MG63 (cell line): Measurements from ENCODE around the gene ATL1. TPM values are rescaled to one million over a fixed set of nuclear protein-coding genes. Genes with fewer than 3 reads are reported as not detected.
"Not testable (repeated sequence)": the region's sequence is repeated elsewhere in the genome, so short reads cannot be mapped to it uniquely, and the experiment has no call there.

Experiments used
- DNase-seq: peaks from one replicate; pipeline ENCODE4 v3.0.0-alpha.2; 2020
- H3K27me3 ChIP-seq: fragments of 250-450 bp; sonication (Bioruptor Pico); 2 replicates; pipeline ENCODE4 v1.5.1; 2020; ENCODE audit warnings: mild to moderate bottlenecking, moderate library complexity
- H3K36me3 ChIP-seq: fragments of 250-450 bp; sonication (Bioruptor Pico); 2 replicates; pipeline ENCODE4 v1.5.1; 2020; ENCODE audit warnings: mild to moderate bottlenecking, moderate library complexity
- H3K4me3 ChIP-seq: fragments of 250-450 bp; sonication (Bioruptor Pico); 2 replicates; pipeline ENCODE4 v1.5.1; 2020; ENCODE audit warnings: mild to moderate bottlenecking, moderate library complexity
- H3K9me3 ChIP-seq: fragments of 250-450 bp; sonication (Bioruptor Pico); 2 replicates; pipeline ENCODE4 v1.5.1; 2020; ENCODE audit warnings: mild to moderate bottlenecking, moderate library complexity
- total RNA-seq: library from RNA; depleted of rRNA; stranded (reverse); fragments of >200 nt; shearing (Covaris generic); gene quantifications from 2 replicates; pipeline ENCODE4 v1.2.3, GENCODE V29; 2014; ENCODE audit warnings: low replicate concordance

ATL1 gene
- total RNA-seq, 1 experiment from 2014 or later, result not detected

DNA sequence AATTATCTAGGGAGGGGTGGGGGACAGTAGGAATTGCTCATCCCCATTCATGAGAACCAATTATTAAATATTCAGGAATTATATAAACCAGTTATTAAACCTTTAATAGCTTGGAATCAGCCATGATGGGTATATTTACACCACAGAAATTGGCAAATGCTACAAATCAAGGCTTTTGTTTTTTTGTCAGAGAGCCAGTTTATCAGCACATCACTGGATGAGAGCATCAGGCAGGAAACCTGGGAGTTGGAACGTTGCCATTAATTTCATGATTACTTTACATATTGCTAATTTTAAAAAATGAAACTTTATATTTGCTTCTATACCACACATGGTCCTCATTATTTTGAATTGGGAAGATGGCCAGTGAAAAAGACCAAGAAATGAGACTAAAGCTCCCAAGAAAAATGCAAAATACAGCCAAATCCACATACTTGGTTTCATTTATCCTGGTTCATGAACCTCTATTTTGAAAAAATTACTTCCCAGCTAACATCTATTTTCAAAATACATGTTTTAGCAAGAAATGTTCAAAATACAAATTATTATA is 48.4 kb downstream of the ATL1 start:
- no peak for DNase-seq
- H3K4me3 ChIP-seq, result no peak overlapping the region
- H3K36me3 ChIP-seq, result no peaks in the 10 kb centered on the region
- no peaks in the 10 kb centered on the region for H3K27me3 ChIP-seq
- no peaks in the 10 kb centered on the region for H3K9me3 ChIP-seq

DNA sequence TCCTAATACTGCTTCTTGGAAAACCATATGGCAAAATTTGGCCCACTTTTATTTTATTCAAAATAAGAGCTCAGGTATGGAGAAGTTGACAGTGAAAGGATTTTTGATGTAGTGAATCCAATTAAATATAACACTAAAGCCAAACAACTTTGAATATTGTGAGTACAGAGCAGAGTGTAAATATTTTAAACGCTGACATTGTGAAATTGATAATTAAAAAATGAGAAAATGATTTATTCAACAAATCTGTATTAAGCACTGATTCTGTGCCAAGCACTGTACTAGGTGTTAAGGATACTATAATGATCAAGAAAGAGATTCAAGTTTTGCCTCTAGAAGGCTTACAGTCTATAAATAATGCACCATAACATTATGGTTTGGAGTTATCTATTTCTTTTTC is 50.5 kb downstream of the ATL1 start:
- Histone ChIP-seq H3K9me3 (no peaks in the 10 kb centered on the region), H3K27me3 (no peaks in the 10 kb centered on the region), H3K36me3 (no peaks in the 10 kb centered on the region), H3K4me3 (no peak overlapping the region)
- no peak for DNase-seq

DNA sequence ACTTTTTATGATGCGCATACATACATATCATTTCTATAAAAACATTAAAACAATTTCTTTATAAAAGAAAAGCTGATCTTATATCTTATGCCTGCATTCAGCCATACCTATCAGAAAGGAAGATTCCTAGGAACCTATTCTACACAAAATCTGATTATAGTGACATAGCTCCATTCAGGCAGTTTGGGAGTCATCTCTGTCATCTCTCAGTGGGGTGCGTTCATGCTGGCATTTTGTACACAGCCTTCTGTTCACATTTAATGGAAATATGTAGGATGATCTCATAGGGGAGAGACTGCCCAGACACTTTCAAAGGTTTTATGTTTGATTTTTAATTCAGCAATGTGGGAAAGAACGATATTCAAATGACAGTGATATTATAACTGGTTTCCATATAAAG is 52.9 kb downstream of the ATL1 start:
- H3K27me3 ChIP-seq, result no peaks in the 10 kb centered on the region
- no peak for DNase-seq
- no peak overlapping the region for H3K4me3 ChIP-seq

DNA sequence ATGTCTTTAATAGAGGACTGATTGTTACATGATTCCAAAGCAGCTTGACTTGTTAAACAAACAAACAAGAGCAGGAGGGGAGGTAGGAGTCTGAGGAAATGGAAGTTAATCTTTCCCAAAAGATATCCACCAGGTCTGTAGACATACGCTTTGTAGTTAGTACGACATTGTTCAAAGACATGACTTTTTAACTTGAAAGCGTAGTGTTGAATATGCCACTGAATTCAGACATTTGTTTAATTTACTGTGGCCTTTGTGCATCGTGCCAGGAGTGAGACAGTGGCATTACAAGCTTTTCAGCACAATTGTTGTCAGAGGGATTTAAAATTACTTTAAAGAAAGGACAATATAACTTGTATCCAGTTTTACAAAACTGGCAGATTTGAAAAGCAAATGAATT is 55.1 kb downstream of the ATL1 start:
- H3K27me3 ChIP-seq, result no peaks in the 10 kb centered on the region
- no peaks in the 10 kb centered on the region for H3K36me3 ChIP-seq
- H3K9me3 ChIP-seq, result no peaks in the 10 kb centered on the region
- H3K4me3 ChIP-seq, result no peak overlapping the region
- DNase-seq, result no peak

More for the DNA sequence above, 52.9 kb downstream of the ATL1 start:
- Histone ChIP-seq H3K9me3 (no peaks in the 10 kb centered on the region), H3K36me3 (no peaks in the 10 kb centered on the region)

DNA sequence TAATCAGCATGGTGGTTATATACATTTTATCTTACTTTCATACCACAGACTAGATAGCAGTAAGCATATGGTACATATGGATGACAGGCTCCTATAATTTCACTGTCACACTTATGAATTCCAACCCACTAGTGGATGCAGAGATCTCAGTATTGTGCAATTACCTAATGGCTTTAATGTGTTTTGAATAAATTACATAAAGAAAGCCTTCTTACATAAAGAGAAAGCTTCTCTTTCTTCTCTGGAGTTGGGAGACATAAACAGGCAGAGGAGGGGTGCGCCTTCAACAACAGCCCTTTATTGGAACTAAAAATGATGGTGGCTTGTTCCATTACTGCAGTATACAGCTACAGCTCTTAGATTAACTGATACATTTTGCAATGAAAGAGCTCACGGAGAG is 55.6 kb downstream of the ATL1 start:
- Histone ChIP-seq H3K27me3 (no peaks in the 10 kb centered on the region), H3K4me3 (no peak overlapping the region), H3K9me3 (no peaks in the 10 kb centered on the region), H3K36me3 (no peaks in the 10 kb centered on the region)
- DNase-seq, result no peak

DNA sequence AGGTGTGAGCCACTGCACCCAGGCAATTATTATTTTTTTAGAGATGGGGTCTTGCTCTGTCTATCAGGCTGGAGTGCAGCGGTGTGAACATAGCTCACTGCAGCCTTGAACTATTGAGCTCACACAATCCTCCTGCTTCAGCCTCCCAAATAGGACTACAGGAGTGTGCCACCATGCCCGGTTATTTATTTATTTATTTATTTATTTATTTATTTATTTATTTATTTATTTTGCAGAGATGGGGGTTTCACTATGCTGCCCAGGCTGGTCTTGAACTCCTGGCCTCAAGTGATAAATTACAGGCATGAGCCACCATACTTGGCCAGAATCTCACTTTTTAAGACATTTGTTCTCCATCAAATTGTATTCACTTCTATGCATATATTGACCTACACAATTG is 56.3 kb downstream of the ATL1 start:
- Histone ChIP-seq H3K27me3 (no peaks in the 10 kb centered on the region), H3K9me3 (no peaks in the 10 kb centered on the region), H3K36me3 (no peaks in the 10 kb centered on the region), H3K4me3 (no peak overlapping the region)
- no peak for DNase-seq

DNA sequence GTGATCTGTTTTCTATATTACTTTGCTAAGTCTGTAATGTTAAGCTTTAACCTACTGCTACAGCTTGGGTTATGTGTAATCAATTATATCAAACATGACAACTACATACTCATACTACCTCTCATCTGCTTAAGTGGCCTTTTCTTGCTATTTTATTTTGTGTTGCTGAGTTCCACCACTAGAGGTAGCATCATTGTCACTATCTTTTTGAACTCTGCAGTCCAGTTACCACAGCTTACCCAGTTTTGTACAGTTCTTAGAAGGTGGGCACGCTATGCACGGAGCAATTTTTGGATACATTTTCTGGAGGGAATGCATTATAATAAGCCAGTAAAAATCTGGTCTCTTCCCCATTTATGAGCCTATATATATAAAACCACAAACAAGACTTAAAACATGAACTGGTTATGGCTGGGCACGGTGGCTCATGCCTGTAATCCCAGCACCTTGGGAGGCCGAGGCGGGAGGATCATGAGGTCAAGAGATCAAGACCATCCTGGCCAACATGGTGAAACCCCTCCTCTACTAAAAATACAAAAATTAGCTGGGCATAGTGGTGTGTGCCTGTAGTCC is 59.7 kb downstream of the ATL1 start:
- H3K27me3 ChIP-seq, result no peaks in the 10 kb centered on the region
- H3K4me3 ChIP-seq, result no peak overlapping the region
- H3K36me3 ChIP-seq, result no peaks in the 10 kb centered on the region
- no peak for DNase-seq
- no peaks in the 10 kb centered on the region for H3K9me3 ChIP-seq

DNA sequence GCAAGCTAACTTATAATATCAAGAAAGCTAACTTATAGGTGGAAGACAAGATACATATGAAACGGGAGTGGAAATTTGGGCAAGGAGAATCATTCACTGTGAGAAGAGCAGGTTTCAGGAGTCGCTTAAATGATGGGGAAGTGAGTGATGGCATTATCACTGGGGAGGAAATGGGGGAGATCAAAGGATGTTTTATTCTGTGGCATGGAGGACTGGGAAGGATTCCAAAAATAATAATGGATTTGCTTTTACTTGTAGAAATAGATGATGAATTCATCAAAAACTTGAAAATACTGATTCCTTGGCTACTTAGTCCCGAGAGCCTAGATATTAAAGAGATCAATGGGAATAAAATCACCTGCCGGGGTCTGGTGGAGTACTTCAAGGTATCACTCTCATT is 60.4 kb downstream of the ATL1 start:
- no peaks in the 10 kb centered on the region for H3K9me3 ChIP-seq
- DNase-seq, result no peak
- no peaks in the 10 kb centered on the region for H3K36me3 ChIP-seq
- no peak overlapping the region for H3K4me3 ChIP-seq
- no peaks in the 10 kb centered on the region for H3K27me3 ChIP-seq

DNA sequence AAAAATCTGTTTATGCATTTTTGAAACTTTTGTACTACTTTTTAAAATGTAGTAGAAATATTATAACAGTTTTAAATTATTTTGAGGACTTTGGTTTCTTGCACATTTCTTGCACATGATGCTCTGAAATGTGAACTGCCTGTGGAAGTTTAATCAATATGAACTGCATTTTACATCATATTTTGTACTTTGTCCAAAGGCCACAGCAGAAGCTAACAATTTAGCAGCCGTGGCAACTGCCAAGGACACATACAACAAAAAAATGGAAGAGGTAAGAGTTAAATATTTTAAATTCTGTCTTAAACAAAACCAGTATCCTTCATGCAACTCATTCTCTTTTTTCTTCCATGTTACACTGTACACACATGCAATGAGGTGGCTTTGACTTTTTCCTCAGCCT is 63.0 kb downstream of the ATL1 start:
- Histone ChIP-seq H3K27me3 (no peaks in the 10 kb centered on the region), H3K36me3 (no peaks in the 10 kb centered on the region), H3K9me3 (no peaks in the 10 kb centered on the region), H3K4me3 (no peak overlapping the region)
- no peak for DNase-seq

DNA sequence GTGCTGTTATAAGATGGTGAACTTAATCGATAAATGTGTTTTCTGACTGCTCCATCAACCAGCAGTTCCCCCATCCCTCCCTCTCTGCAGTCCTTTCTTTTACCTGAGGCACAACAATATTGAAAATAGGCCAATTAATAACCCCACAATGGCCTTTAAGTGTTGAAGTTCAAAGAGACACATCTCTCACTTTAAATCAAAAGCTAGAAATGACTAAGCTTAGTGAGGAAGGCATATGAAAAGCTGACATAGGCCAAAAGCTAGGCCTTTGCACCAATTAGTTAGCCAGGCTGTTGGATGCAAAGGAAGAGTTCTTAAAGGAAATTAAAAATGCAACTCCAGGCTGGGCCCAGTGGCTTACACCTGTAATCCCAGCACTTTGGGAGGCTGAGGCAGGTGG is 64.5 kb downstream of the ATL1 start:
- no peaks in the 10 kb centered on the region for H3K27me3 ChIP-seq
- no peak overlapping the region for H3K4me3 ChIP-seq
- no peaks in the 10 kb centered on the region for H3K36me3 ChIP-seq
- no peak for DNase-seq
- H3K9me3 ChIP-seq, result no peaks in the 10 kb centered on the region

DNA sequence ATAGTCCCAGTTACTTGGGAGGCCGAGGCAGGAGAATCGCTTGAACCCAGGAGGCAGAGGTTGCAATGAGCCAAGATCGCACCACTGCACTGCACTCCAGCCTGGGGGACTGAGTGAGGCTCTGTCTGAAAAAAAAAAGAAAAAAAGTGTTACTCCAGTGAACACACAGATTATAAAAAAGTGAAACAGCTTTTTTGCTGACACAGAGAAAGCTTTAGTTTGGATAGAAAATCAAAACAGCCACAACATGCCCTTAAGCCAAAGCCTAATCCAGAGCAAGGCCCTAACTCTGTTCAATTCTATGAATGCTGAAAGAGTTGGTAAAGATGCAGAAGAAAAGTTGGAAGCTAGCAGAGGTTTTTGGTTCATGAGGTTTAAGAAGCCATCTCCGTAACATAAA is 65.0 kb downstream of the ATL1 start:
- not testable (repeated sequence) for H3K4me3 ChIP-seq, DNase-seq, H3K27me3 ChIP-seq, H3K9me3 ChIP-seq, H3K36me3 ChIP-seq

DNA sequence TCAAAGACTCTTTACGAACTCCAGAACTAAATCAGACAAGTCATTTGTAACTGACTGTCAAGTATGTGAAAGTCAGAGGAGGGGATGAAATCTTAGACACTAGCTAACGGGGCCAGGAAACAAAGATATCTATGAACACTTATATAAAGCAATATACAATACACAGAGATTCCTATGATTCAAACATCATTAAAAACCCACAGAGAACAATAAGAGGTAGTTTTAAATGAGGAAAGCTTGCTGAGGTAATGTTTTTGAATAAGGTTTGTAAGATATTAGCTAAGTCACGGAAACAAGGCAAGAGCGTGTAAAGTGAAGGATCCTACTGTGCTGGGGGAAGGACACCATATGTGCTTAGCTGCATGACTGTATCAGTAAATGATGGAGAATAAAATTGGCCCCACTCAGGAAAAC is 71.5 kb downstream of the ATL1 start:
- H3K4me3 ChIP-seq, result no peak overlapping the region
- no peaks in the 10 kb centered on the region for H3K9me3 ChIP-seq
- no peak for DNase-seq
- no peaks in the 10 kb centered on the region for H3K27me3 ChIP-seq
- H3K36me3 ChIP-seq, result no peaks in the 10 kb centered on the region

DNA sequence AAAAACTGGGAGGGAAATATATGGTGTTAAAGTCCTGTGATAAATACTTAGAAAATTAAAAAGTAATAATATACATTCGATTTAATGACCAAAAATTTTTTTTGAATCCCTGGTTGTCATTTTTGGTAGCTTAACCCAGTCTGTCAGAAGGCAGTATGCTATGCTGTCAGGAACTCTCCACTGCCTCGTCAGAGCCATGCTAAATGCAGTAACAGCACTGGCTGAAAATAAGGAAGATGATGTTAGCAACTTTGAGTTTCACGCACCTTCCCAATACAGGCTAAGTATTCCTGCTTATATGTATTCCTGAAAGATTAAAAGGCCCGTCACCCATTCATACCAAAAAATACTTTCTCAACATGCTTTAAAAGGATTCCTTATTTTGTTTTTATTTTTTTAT is 74.0 kb downstream of the ATL1 start:
- Histone ChIP-seq H3K4me3 (no peak overlapping the region), H3K27me3 (no peaks in the 10 kb centered on the region), H3K9me3 (no peaks in the 10 kb centered on the region), H3K36me3 (no peaks in the 10 kb centered on the region)
- DNase-seq, result no peak

DNA sequence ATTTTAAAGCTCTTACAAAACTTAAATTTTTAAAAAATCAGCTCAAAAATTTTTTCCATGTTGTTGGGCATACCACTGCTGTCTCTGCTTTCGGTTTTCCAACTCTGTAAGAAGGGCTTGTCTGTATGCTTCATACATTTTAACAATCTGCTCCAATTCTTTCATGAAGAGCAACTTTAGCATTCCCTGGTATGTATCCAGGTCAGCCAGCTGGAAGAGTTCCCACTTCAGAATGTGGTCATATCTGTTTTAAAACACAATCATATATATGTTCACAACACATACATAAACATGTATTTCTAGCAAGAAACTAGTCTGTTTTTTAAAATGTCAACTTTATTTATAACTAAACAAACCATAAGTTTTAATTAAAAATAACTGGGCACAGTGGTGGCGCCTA is 75.2 kb downstream of the ATL1 start:
- DNase-seq, result no peak

DNA sequence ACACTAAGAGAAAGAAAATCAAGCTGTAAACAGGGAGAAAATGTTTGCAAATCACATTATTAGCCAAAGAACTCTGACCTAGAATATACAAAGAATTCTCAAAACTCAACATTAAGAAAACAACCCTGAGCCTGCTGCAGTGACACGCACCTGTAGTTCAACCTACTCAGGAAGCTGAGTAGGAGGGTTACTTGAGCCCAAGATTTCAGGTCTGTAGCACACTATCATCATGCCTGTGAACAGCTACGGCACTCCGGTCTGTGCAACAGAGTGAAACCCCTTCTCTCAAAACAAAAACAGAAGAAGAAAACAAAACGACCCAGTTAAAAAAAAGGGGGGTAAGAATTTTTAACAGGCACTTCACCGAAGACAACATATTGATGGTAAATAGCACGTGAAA is 87.3 kb downstream of the ATL1 start:
- Histone ChIP-seq H3K27me3 (no peaks in the 10 kb centered on the region), H3K4me3 (no peak overlapping the region), H3K9me3 (no peaks in the 10 kb centered on the region), H3K36me3 (peaks cover 3% of the 10 kb centered on the region; the same call in 1 of the 2 replicates)
- DNase-seq, result no peak

More for the DNA sequence above, 75.2 kb downstream of the ATL1 start:
- no peak overlapping the region for H3K4me3 ChIP-seq
- no peaks in the 10 kb centered on the region for H3K9me3 ChIP-seq
- no peaks in the 10 kb centered on the region for H3K27me3 ChIP-seq
- H3K36me3 ChIP-seq, result no peaks in the 10 kb centered on the region

DNA sequence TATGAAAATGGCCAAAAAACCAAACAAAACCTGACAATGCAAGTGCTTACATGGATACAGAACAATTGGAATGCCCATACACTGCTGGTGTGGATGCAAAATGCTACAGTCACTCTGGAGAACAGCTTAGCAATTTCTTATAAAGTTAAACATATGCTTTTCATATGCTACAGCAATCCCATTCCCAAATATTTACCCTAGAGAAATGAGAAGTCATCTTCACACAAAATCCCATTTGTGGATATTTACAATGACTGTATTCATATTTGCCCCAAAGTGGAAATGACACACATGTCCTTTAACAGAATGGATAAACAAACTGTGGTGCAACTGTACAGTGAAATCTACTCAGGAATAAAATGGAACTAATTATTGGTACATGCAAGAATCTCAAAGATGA is 87.8 kb downstream of the ATL1 start:
- Histone ChIP-seq H3K4me3 (no peak overlapping the region), H3K36me3 (peaks cover 3% of the 10 kb centered on the region; the same call in 1 of the 2 replicates), H3K27me3 (no peaks in the 10 kb centered on the region), H3K9me3 (no peaks in the 10 kb centered on the region)
- DNase-seq, result no peak

DNA sequence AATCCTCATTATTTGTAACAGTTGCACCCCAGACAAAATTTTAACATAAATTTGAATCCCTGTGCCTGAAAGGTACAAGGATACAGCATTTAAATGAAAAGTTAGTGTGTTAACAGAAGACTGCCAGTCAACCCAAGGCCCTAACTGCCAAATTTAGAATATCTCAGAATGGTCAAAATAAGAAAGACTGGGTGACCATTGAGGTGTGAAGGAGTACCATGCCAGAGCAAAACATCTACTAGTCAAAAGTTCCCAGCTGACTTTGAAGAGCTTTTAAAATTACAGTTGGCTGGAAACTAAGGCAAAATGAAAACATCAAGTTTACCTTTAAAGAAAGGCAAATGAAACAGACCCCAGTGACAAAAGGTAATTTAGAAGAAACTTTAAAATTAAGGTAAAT is 89.7 kb downstream of the ATL1 start:
- Histone ChIP-seq H3K27me3 (no peaks in the 10 kb centered on the region), H3K36me3 (no peaks in the 10 kb centered on the region), H3K4me3 (no peak overlapping the region), H3K9me3 (no peaks in the 10 kb centered on the region)
- DNase-seq, result no peak

DNA sequence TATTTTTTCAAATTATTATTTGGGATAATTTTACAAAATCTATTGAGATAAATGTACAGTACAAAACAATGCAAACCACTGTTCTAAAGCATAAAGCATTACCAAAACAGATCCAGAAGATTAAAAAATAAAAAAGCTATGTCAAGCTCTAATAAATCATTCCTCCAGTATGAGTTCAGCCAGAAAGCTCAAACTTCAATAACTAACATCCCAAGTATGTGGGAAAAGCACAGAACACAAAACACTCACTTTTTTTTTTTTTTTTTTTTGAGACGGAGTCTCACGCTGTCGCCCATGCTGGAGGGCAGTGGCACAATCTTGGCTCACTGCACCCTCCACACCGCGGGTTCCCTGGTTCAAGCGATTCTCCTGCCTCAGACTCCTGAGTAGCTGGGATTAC is 96.8 kb downstream of the ATL1 start:
- no peak overlapping the region for H3K4me3 ChIP-seq

DNA sequence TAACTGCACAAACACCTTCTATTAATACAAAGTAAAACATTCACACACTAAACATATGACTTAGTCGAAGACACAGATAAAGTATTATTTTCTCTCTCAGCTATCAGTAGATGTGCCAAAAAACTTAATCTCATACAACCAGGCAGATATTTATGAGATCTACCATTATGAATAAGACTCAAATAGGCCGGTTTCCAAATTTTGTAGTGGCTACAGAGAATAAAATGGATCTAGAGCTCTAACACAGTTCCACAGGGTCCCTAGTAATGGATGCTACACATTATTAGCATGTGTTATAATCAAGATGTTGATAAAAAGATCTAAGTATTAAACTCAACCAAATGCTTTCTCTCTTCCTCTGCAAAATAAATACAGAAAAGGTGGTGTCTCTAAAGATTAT is 97.8 kb downstream of the ATL1 start:
- Histone ChIP-seq H3K4me3 (no peak overlapping the region), H3K9me3 (no peaks in the 10 kb centered on the region), H3K36me3 (peaks cover 12% of the 10 kb centered on the region), H3K27me3 (no peaks in the 10 kb centered on the region)
- no peak for DNase-seq

More for the DNA sequence above, 96.8 kb downstream of the ATL1 start:
- Histone ChIP-seq H3K27me3 (no peaks in the 10 kb centered on the region), H3K36me3 (peaks cover 8% of the 10 kb centered on the region), H3K9me3 (no peaks in the 10 kb centered on the region)
- DNase-seq, result no peak
